GM10266 (cell line): ENCODE data around the gene KCNK4.
"Not testable (repeated sequence)": the region's sequence is repeated elsewhere in the genome, so short reads cannot be mapped to it uniquely, and the experiment has no call there.

Experiments used
- DNase-seq: peaks from one replicate; pipeline ENCODE4 v3.0.0; 2012; ENCODE audit errors: extremely low spot score
- CTCF ChIP-seq: IDR thresholded peaks from 2 replicates; pipeline ENCODE4 v1.5.1; 2012; ENCODE audit warnings: mild to moderate bottlenecking, low read depth; ENCODE audit not compliant: control insufficient read depth, insufficient read depth; ENCODE audit errors: missing control alignments

The KCNK4 gene

GRCh38 chr11:64321533-64321932, 30.4 kb downstream of the KCNK4 start:
- DNase-seq, result no peak
- TF ChIP-seq CTCF, result no peak

- no peak for TF ChIP-seq CTCF
- no peak for DNase-seq
Observed at GRCh38 chr11:64322925-64323260, 31.8 kb downstream of the KCNK4 start.

GRCh38 chr11:64323373-64323772, 32.3 kb downstream of the KCNK4 start:
- TF ChIP-seq CTCF, result no peak
- DNase-seq, result no peak

- DNase-seq, result not testable (repeated sequence)
Observed at GRCh38 chr11:64323984-64324383, 32.9 kb downstream of the KCNK4 start.

GRCh38 chr11:64324692-64325469, 33.8 kb downstream of the KCNK4 start:
- DNase-seq, result no peak
- no peak for TF ChIP-seq CTCF

GRCh38 chr11:64327375-64327774, 36.3 kb downstream of the KCNK4 start:
- no peak for TF ChIP-seq CTCF
- no peak for DNase-seq

- no peak for TF ChIP-seq CTCF
- DNase-seq, result no peak
Observed at GRCh38 chr11:64327993-64328392, 36.9 kb downstream of the KCNK4 start.

- no peak for DNase-seq
- no peak for TF ChIP-seq CTCF
Observed at GRCh38 chr11:64330888-64331287, 39.8 kb downstream of the KCNK4 start.
